ENCODE measurements around the gene SLC7A14. TPM values are rescaled to one million over a fixed set of nuclear protein-coding genes. Genes with fewer than 3 reads are reported as not detected.

SLC7A14 gene
- total and polyA plus RNA-seq, 4 donors = 0.01 to 0.06 (median 0.03) TPM; not detected in 1

DNA sequence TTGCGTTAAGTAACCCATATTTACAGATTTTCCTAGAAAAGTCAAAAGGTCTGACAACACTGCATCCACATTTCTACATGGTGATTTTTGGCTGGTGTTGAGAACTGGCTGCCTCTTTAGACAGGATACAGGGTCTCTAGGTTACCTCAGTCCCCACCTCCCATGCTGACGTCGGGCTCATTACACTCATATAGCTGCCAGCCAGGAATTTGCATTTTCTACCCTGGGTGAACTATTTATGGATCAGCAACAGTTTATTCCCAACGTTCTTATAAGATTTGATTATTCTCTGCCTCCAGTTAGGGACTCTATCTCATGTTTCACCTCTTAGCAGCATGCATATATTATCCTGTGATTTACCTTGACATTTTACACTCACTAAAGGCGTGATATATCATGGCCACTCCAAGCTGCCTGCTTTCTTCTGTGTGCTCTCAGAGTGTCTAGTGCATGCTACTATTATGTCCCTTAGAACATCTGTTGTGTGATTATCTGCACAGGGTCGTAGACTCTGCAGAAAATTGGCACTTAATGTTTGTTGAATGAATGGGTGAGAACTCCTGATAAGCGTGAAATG is 118.2 kb downstream of the SLC7A14 start:
- DNase-seq (peak in 2 of 3 donors; percentile 26 to 30), ATAC-seq (ENCODE audit: insufficient read depth, low FRiP score) (no peak)
- H3K36me3 ChIP-seq (ENCODE audit: control insufficient read depth in 4 of 4, insufficient read depth in 4 of 4, low read length in 4 of 4) = no peaks in the 10 kb centered on the region
- H3K9me3 ChIP-seq (ENCODE audit: control insufficient read depth in 4 of 4, insufficient read depth in 3 of 4, low read length in 3 of 4) = no peaks in the 10 kb centered on the region
- TF ChIP-seq, protein P1, sequence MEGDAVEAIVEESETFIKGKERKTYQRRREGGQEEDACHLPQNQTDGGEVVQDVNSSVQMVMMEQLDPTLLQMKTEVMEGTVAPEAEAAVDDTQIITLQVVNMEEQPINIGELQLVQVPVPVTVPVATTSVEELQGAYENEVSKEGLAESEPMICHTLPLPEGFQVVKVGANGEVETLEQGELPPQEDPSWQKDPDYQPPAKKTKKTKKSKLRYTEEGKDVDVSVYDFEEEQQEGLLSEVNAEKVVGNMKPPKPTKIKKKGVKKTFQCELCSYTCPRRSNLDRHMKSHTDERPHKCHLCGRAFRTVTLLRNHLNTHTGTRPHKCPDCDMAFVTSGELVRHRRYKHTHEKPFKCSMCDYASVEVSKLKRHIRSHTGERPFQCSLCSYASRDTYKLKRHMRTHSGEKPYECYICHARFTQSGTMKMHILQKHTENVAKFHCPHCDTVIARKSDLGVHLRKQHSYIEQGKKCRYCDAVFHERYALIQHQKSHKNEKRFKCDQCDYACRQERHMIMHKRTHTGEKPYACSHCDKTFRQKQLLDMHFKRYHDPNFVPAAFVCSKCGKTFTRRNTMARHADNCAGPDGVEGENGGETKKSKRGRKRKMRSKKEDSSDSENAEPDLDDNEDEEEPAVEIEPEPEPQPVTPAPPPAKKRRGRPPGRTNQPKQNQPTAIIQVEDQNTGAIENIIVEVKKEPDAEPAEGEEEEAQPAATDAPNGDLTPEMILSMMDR (IDR thresholded peaks at IDR 0.05; ENCODE audit: control extremely low read depth, extremely low read depth) = no peak
- H3K4me1 ChIP-seq (ENCODE audit: control insufficient read depth in 5 of 5, insufficient read depth in 5 of 5, low read length in 5 of 5) = peaks cover 0 to 8% (median 0%) of the 10 kb centered on the region in 5 donors
- H3K9ac ChIP-seq (ENCODE audit: insufficient read depth in 1 of 2, low read length in 2 of 2) = no peak overlapping the region
- 67 to 73% methylated on average over 7 of the region's 7 CpGs for WGBS, 2 donors
- H3K4me3 ChIP-seq = no peak overlapping the region
- H3K27ac ChIP-seq (ENCODE audit: low read depth in 1 of 2, low read length in 1 of 2) = no peak overlapping the region
- H3K27me3 ChIP-seq (ENCODE audit: control insufficient read depth in 3 of 3, insufficient read depth in 3 of 3, low read length in 2 of 3) = no peaks in the 10 kb centered on the region

GRCh38 chr3:170467007-170467406 is 118.9 kb downstream of the SLC7A14 start:
- Histone ChIP-seq H3K4me3 (no peak overlapping the region), H3K27me3 (ENCODE audit: control insufficient read depth in 3 of 3, insufficient read depth in 3 of 3, low read length in 2 of 3) (no peaks in the 10 kb centered on the region), H3K4me1 (ENCODE audit: control insufficient read depth in 5 of 5, insufficient read depth in 5 of 5, low read length in 5 of 5) (peaks cover 0 to 8% (median 0%) of the 10 kb centered on the region in 5 donors), H3K36me3 (ENCODE audit: control insufficient read depth in 4 of 4, insufficient read depth in 4 of 4, low read length in 4 of 4) (no peaks in the 10 kb centered on the region), H3K9ac (ENCODE audit: insufficient read depth in 1 of 2, low read length in 2 of 2) (no peak overlapping the region), H3K9me3 (ENCODE audit: control insufficient read depth in 4 of 4, insufficient read depth in 3 of 4, low read length in 3 of 4) (no peaks in the 10 kb centered on the region), H3K27ac (ENCODE audit: low read depth in 1 of 2, low read length in 1 of 2) (no peak overlapping the region)
- DNase-seq = peak in 1 of 3 donors; percentile 7
- TF ChIP-seq, protein P1 (IDR thresholded peaks at IDR 0.05; ENCODE audit: control extremely low read depth, extremely low read depth) = no peak
- no peak for ATAC-seq (ENCODE audit: insufficient read depth, low FRiP score)
- whole genome bisulfite sequencing, 2 donors = 78 to 84% methylated on average over 14 of the region's 14 CpGs

- peaks cover 0 to 7% (median 0%) of the 10 kb centered on the region in 5 donors for H3K4me1 ChIP-seq (ENCODE audit: control insufficient read depth in 5 of 5, insufficient read depth in 5 of 5, low read length in 5 of 5)
- no peaks in the 10 kb centered on the region for H3K27me3 ChIP-seq (ENCODE audit: control insufficient read depth in 3 of 3, insufficient read depth in 3 of 3, low read length in 2 of 3)
- no peak overlapping the region for H3K27ac ChIP-seq (ENCODE audit: low read depth in 1 of 2, low read length in 1 of 2)
- no peaks in the 10 kb centered on the region for H3K36me3 ChIP-seq (ENCODE audit: control insufficient read depth in 4 of 4, insufficient read depth in 4 of 4, low read length in 4 of 4)
- no peaks in the 10 kb centered on the region for H3K9me3 ChIP-seq (ENCODE audit: control insufficient read depth in 4 of 4, insufficient read depth in 3 of 4, low read length in 3 of 4)
- WGBS, 2 donors = 70 to 72% methylated on average over 3 of the region's 3 CpGs
- no peak overlapping the region for H3K9ac ChIP-seq (ENCODE audit: insufficient read depth in 1 of 2, low read length in 2 of 2)
- TF ChIP-seq, protein P1 (IDR thresholded peaks at IDR 0.05; ENCODE audit: control extremely low read depth, extremely low read depth) = no peak
- ATAC-seq (ENCODE audit: insufficient read depth, low FRiP score) (no peak), DNase-seq (peak in 2 of 3 donors; percentile 12 to 44)
- H3K4me3 ChIP-seq = no peak overlapping the region
Observed at GRCh38 chr3:170465955-170466354, 119.9 kb downstream of the SLC7A14 start.

DNA sequence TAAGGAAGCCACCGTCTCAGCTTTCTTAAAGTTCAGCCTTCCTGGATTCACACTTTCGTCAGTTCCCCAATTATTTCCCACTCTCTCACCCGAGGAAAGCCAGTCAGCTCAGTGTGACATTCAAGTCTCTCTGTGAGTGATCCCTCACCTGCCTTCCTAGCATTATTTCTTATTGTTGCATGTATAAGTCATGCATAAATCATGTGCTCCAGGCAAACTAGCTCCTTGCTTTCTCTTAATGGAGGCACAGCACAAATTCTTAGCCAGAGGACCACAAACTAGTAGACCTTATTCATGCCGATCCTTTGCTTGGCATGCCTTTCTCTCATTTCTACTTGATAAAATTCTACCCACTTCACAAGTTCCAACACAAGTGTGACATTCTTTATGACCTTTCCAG is 122.9 kb downstream of the SLC7A14 start:
- H3K9me3 ChIP-seq (ENCODE audit: control insufficient read depth in 4 of 4, insufficient read depth in 3 of 4, low read length in 3 of 4) = no peaks in the 10 kb centered on the region
- H3K9ac ChIP-seq (ENCODE audit: insufficient read depth in 1 of 2, low read length in 2 of 2) = no peak overlapping the region
- H3K27me3 ChIP-seq (ENCODE audit: control insufficient read depth in 3 of 3, insufficient read depth in 3 of 3, low read length in 2 of 3) = no peaks in the 10 kb centered on the region
- no peaks in the 10 kb centered on the region for H3K4me1 ChIP-seq (ENCODE audit: control insufficient read depth in 5 of 5, insufficient read depth in 5 of 5, low read length in 5 of 5)
- H3K36me3 ChIP-seq (ENCODE audit: control insufficient read depth in 4 of 4, insufficient read depth in 4 of 4, low read length in 4 of 4) = no peaks in the 10 kb centered on the region
- no peak for DNase-seq
- TF ChIP-seq, protein P1 (IDR thresholded peaks at IDR 0.05; ENCODE audit: control extremely low read depth, extremely low read depth) = no peak
- ATAC-seq (ENCODE audit: insufficient read depth, low FRiP score) = no peak
- 71 to 74% methylated on average over 4 of the region's 4 CpGs for WGBS, 2 donors
- H3K4me3 ChIP-seq = no peak overlapping the region
- no peak overlapping the region for H3K27ac ChIP-seq (ENCODE audit: low read depth in 1 of 2, low read length in 1 of 2)

Data from lung (tissue), 12 donors.